Liver (tissue), 9 donors: ENCODE results near the gene C3orf20. TPM values are rescaled to one million over a fixed set of nuclear protein-coding genes. Genes with fewer than 3 reads are reported as not detected.

ENCODE experiments used
- DNase-seq: peaks from one replicate; pipeline ENCODE4 v3.0.0-alpha.2; 2017; ENCODE audit warnings: low spot score
- H3K27ac ChIP-seq, 2 donors: one replicate each; pipeline ENCODE4 v1.7.0; 2013; ENCODE audit warnings: inconsistent platforms in 2 of 2, low read length in 2 of 2, control low read depth in 1 of 2, low read depth in 1 of 2, mild to moderate bottlenecking in 1 of 2
- H3K27me3 ChIP-seq, 4 donors: one replicate each; pipeline versions ENCODE4 v1.6.1 to v1.7.0; 2013; ENCODE audit warnings: low read length in 3 of 4, inconsistent platforms in 1 of 4, mild to moderate bottlenecking in 1 of 4, moderate library complexity in 1 of 4; ENCODE audit not compliant: control insufficient read depth in 4 of 4, insufficient read depth in 4 of 4
- H3K36me3 ChIP-seq, 4 donors: one replicate each; pipeline versions ENCODE4 v1.6.1 to v1.7.0; 2013; ENCODE audit warnings: low read length in 3 of 4, mild to moderate bottlenecking in 3 of 4, low read depth in 1 of 4, moderate library complexity in 1 of 4; ENCODE audit not compliant: control insufficient read depth in 4 of 4, insufficient read depth in 3 of 4
- H3K4me1 ChIP-seq, 4 donors: one replicate each; pipeline versions ENCODE4 v1.6.1 to v1.7.0; 2013; ENCODE audit warnings: low read length in 3 of 4, mild to moderate bottlenecking in 3 of 4, moderate library complexity in 1 of 4; ENCODE audit not compliant: control insufficient read depth in 4 of 4, insufficient read depth in 4 of 4
- H3K4me3 ChIP-seq, 3 donors: one replicate each; pipeline versions ENCODE4 v1.6.1 to v1.7.0; 2013; ENCODE audit warnings: low read length in 3 of 3, control low read depth in 1 of 3, low read depth in 1 of 3, mild to moderate bottlenecking in 1 of 3
- H3K9ac ChIP-seq, 2 donors: one replicate each; pipeline ENCODE4 v1.7.0; 2013; ENCODE audit warnings: low read length in 2 of 2, mild to moderate bottlenecking in 2 of 2, moderate library complexity in 2 of 2, control low read depth in 1 of 2, low read depth in 1 of 2
- H3K9me3 ChIP-seq, 4 donors: one replicate each; pipeline versions ENCODE4 v1.6.1 to v1.7.0; 2013; ENCODE audit warnings: low read length in 3 of 4; ENCODE audit not compliant: control insufficient read depth in 4 of 4
- EGR1 ChIP-seq, 2 donors: IDR thresholded peaks; 2 replicates each; pipeline ENCODE4 v1.6.1; 2016 to 2018; ENCODE audit warnings: antibody characterized with exemption in 2 of 2, low read depth in 2 of 2
- FOXA1 ChIP-seq: IDR thresholded peaks from 2 replicates; pipeline ENCODE4 v1.6.1; 2016; ENCODE audit warnings: antibody characterized with exemption
- FOXA2 ChIP-seq: IDR thresholded peaks from 2 replicates; pipeline ENCODE4 v1.6.1; 2016; ENCODE audit warnings: antibody characterized with exemption
- GABPA ChIP-seq, 2 donors: IDR thresholded peaks in 1 of 2; conservative IDR thresholded peaks in 1 of 2; 2 replicates each; pipeline ENCODE4 v1.6.1; 2016; ENCODE audit warnings: antibody characterized with exemption in 2 of 2, mild to moderate bottlenecking in 1 of 2, moderate library complexity in 1 of 2
- HNF4A ChIP-seq, 2 donors: conservative IDR thresholded peaks; 2 replicates each; pipeline ENCODE4 v1.6.1; 2016; ENCODE audit warnings: antibody characterized with exemption in 2 of 2, mild to moderate bottlenecking in 2 of 2
- HNF4G ChIP-seq: IDR thresholded peaks from 2 replicates; pipeline ENCODE4 v1.6.1; 2016; ENCODE audit warnings: antibody characterized with exemption
- JUND ChIP-seq, 2 donors: IDR thresholded peaks; 2 replicates each; pipeline ENCODE4 v1.6.1; 2016; ENCODE audit warnings: antibody characterized with exemption in 2 of 2
- NR2F2 ChIP-seq: IDR thresholded peaks from 2 replicates; pipeline ENCODE4 v1.6.1; 2016; ENCODE audit warnings: antibody characterized with exemption
- RAD21 ChIP-seq, 2 donors: IDR thresholded peaks; 2 replicates each; pipeline ENCODE4 v1.6.1; 2016; ENCODE audit warnings: antibody characterized with exemption in 2 of 2, mild to moderate bottlenecking in 2 of 2
- RXRA ChIP-seq, 2 donors: IDR thresholded peaks; 2 replicates each; pipeline ENCODE4 v1.6.1; 2017 to 2018; ENCODE audit warnings: antibody characterized with exemption in 2 of 2, mild to moderate bottlenecking in 1 of 2
- SP1 ChIP-seq: IDR thresholded peaks from 2 replicates; pipeline ENCODE4 v1.6.1; 2018; ENCODE audit warnings: antibody characterized with exemption, mild to moderate bottlenecking
- TAF1 ChIP-seq: conservative IDR thresholded peaks from 2 replicates; pipeline ENCODE4 v1.6.1; 2016; ENCODE audit warnings: antibody characterized with exemption, mild to moderate bottlenecking
- YY1 ChIP-seq: IDR thresholded peaks from 2 replicates; pipeline ENCODE4 v1.6.1; 2016; ENCODE audit warnings: antibody characterized with exemption, mild to moderate bottlenecking
- WGBS: extraction: QIAGEN DNeasy Blood & Tissue Kit; methylation state at CpG from one replicate; pipeline ENCODE4 v1.1.7; 2013; 5-methylcytosine and 5-hydroxymethylcytosine counted together
- polyA plus RNA-seq, 2 donors: library from polyadenylated mRNA; stranded (reverse) in 1 of 2; unstranded in 1 of 2; fragments of 200-250 nt in 1 of 2; fragments of >200 nt in 1 of 2; fragmentation: Nextera tagmentation in 1 of 2; extraction: Ambion mirVana in 1 of 2; gene quantifications; one replicate each; pipeline versions ENCODE4 v1.2.1 to v1.2.3, GENCODE V29; 2013 to 2015
- total RNA-seq, 2 donors: library from RNA; depleted of rRNA; stranded (reverse); fragments of >200 nt; gene quantifications; one replicate each; pipeline ENCODE4 v1.2.3, GENCODE V29; 2014
- TF ChIP-seq, protein P1 (sequence below): IDR thresholded peaks from 2 replicates; pipeline ENCODE4 v1.6.1; 2016; ENCODE audit warnings: antibody characterized with exemption
- TF ChIP-seq, protein P2 (sequence below): IDR thresholded peaks from 2 replicates; pipeline ENCODE4 v1.6.1; 2016; ENCODE audit warnings: antibody characterized with exemption, mild to moderate bottlenecking
- TF ChIP-seq, protein P3 (sequence below): fragments of 150-350 bp; IDR thresholded peaks from 2 replicates; pipeline ENCODE4 v1.5.1; 2017; ENCODE audit warnings: improper control_type of control experiment, low read depth, low read length; ENCODE audit not compliant: missing input control
- TF ChIP-seq, protein P4 (sequence below): IDR thresholded peaks from 2 replicates; pipeline ENCODE4 v1.6.1; 2016; ENCODE audit warnings: antibody characterized with exemption
- TF ChIP-seq, protein P5 (sequence below): IDR thresholded peaks from 2 replicates; pipeline ENCODE4 v1.6.1; 2016; ENCODE audit warnings: antibody characterized with exemption
- donor health status: healthy.
- donor health status: healthy.
- donor health status: healthy.
- donor health status: healthy.
- donor health status: healthy.

Gene C3orf20
- total and polyA plus RNA-seq, 4 donors = 0.05 to 0.08 TPM; not detected in 2

DNA sequence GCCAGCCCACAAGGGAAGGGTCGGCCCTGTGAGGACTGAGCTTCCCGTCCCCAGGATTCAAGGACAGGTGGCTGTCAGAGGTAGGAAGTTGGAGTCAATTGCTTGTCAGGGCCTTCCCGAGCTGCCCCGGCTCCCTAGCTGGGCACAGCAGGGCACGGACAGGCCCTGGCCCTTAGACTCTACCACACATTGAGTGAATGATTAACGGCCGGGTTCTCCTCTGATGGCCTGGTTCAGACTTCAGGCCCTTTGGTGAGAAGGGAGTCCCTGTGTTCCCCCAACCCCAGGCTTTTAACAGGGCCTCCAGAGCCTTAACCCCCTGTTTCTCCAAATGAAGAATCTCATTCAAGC, 127.4 kb downstream of the C3orf20 start:
- 22% methylated on average over 7 of the region's 7 CpGs for WGBS
- Histone ChIP-seq H3K27me3 (no peaks in the 10 kb centered on the region), H3K27ac (peak overlapping the region; percentile 58 to 61), H3K4me3 (no peak overlapping the region), H3K36me3 (no peaks in the 10 kb centered on the region), H3K9ac (no peak overlapping the region), H3K9me3 (no peaks in the 10 kb centered on the region), H3K4me1 (peaks cover 10 to 31% (median 23%) of the 10 kb centered on the region in 4 donors)
- no peak for TF ChIP-seq EGR1 (IDR thresholded peaks at IDR 0.05; ENCODE audit: low read depth in 2 of 2)
- TF ChIP-seq GABPA (IDR thresholded peaks at IDR 0.05 in 1 of 2, conservative IDR thresholded peaks at IDR 0.05 in 1 of 2) = no peak
- TF ChIP-seq, protein P1, sequence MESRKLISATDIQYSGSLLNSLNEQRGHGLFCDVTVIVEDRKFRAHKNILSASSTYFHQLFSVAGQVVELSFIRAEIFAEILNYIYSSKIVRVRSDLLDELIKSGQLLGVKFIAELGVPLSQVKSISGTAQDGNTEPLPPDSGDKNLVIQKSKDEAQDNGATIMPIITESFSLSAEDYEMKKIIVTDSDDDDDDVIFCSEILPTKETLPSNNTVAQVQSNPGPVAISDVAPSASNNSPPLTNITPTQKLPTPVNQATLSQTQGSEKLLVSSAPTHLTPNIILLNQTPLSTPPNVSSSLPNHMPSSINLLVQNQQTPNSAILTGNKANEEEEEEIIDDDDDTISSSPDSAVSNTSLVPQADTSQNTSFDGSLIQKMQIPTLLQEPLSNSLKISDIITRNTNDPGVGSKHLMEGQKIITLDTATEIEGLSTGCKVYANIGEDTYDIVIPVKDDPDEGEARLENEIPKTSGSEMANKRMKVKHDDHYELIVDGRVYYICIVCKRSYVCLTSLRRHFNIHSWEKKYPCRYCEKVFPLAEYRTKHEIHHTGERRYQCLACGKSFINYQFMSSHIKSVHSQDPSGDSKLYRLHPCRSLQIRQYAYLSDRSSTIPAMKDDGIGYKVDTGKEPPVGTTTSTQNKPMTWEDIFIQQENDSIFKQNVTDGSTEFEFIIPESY = no peak
- peak; percentile 68 to 75 for TF ChIP-seq RXRA (IDR thresholded peaks at IDR 0.05)
- TF ChIP-seq JUND (IDR thresholded peaks at IDR 0.05) = no peak
- TF ChIP-seq, protein P2, sequence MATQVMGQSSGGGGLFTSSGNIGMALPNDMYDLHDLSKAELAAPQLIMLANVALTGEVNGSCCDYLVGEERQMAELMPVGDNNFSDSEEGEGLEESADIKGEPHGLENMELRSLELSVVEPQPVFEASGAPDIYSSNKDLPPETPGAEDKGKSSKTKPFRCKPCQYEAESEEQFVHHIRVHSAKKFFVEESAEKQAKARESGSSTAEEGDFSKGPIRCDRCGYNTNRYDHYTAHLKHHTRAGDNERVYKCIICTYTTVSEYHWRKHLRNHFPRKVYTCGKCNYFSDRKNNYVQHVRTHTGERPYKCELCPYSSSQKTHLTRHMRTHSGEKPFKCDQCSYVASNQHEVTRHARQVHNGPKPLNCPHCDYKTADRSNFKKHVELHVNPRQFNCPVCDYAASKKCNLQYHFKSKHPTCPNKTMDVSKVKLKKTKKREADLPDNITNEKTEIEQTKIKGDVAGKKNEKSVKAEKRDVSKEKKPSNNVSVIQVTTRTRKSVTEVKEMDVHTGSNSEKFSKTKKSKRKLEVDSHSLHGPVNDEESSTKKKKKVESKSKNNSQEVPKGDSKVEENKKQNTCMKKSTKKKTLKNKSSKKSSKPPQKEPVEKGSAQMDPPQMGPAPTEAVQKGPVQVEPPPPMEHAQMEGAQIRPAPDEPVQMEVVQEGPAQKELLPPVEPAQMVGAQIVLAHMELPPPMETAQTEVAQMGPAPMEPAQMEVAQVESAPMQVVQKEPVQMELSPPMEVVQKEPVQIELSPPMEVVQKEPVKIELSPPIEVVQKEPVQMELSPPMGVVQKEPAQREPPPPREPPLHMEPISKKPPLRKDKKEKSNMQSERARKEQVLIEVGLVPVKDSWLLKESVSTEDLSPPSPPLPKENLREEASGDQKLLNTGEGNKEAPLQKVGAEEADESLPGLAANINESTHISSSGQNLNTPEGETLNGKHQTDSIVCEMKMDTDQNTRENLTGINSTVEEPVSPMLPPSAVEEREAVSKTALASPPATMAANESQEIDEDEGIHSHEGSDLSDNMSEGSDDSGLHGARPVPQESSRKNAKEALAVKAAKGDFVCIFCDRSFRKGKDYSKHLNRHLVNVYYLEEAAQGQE = peak; percentile 63
- TF ChIP-seq TAF1 = no peak
- TF ChIP-seq YY1 = peak; percentile 50
- no peak for TF ChIP-seq FOXA1
- TF ChIP-seq HNF4G = peak; percentile 58
- TF ChIP-seq, protein P3, sequence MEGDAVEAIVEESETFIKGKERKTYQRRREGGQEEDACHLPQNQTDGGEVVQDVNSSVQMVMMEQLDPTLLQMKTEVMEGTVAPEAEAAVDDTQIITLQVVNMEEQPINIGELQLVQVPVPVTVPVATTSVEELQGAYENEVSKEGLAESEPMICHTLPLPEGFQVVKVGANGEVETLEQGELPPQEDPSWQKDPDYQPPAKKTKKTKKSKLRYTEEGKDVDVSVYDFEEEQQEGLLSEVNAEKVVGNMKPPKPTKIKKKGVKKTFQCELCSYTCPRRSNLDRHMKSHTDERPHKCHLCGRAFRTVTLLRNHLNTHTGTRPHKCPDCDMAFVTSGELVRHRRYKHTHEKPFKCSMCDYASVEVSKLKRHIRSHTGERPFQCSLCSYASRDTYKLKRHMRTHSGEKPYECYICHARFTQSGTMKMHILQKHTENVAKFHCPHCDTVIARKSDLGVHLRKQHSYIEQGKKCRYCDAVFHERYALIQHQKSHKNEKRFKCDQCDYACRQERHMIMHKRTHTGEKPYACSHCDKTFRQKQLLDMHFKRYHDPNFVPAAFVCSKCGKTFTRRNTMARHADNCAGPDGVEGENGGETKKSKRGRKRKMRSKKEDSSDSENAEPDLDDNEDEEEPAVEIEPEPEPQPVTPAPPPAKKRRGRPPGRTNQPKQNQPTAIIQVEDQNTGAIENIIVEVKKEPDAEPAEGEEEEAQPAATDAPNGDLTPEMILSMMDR = no peak
- TF ChIP-seq FOXA2 = no peak
- peak; percentile 83 for TF ChIP-seq HNF4A (conservative IDR thresholded peaks at IDR 0.05)
- TF ChIP-seq SP1 = peak; percentile 95
- TF ChIP-seq RAD21 (IDR thresholded peaks at IDR 0.05) = no peak
- TF ChIP-seq, protein P4, sequence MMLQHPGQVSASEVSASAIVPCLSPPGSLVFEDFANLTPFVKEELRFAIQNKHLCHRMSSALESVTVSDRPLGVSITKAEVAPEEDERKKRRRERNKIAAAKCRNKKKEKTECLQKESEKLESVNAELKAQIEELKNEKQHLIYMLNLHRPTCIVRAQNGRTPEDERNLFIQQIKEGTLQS = no peak
- no peak for TF ChIP-seq NR2F2
- TF ChIP-seq, protein P5, sequence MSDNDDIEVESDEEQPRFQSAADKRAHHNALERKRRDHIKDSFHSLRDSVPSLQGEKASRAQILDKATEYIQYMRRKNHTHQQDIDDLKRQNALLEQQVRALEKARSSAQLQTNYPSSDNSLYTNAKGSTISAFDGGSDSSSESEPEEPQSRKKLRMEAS = peak; percentile 51
- no peak for DNase-seq
